ENCODE results near the gene PPP1R16B.
A peak's percentile ranks its signal among the peaks of the same experiment; 100 is the strongest.

Gene PPP1R16B

DNA sequence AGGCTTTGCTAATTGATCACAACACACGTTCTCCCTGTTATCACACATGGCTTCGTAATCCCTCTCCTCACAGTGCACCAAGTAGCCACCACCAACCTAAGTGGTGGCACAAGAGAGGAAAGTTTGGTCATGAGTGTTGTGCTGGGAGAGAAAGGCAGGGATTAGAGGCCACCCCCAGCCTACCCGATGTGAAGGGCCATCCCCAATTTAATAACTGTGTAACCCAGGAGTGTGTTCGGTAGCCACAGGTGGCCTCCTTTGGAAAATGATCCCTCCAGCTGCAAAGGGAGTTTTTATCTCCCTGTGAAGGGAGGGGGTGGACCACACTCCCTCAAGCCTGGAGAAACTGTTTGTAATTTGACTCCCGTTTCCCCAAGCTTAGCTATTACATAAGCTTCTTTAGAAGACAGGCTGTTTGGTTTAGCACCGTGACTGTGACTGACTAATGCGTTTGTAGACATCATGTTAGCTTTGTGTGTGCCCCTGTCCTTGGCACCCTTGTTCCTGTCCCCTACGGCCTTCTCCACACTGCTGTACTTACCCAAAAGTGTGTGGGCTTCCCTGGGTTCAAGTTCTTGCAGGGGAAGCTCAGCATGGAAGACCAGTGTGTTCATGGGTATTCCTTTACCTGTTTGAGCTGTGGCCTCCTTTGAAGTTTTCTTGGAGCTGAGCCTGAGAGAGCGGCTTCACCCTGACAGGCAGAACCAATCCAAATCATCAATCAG, 20.6 kb downstream of the PPP1R16B start:
- TF ChIP-seq, protein P1, sequence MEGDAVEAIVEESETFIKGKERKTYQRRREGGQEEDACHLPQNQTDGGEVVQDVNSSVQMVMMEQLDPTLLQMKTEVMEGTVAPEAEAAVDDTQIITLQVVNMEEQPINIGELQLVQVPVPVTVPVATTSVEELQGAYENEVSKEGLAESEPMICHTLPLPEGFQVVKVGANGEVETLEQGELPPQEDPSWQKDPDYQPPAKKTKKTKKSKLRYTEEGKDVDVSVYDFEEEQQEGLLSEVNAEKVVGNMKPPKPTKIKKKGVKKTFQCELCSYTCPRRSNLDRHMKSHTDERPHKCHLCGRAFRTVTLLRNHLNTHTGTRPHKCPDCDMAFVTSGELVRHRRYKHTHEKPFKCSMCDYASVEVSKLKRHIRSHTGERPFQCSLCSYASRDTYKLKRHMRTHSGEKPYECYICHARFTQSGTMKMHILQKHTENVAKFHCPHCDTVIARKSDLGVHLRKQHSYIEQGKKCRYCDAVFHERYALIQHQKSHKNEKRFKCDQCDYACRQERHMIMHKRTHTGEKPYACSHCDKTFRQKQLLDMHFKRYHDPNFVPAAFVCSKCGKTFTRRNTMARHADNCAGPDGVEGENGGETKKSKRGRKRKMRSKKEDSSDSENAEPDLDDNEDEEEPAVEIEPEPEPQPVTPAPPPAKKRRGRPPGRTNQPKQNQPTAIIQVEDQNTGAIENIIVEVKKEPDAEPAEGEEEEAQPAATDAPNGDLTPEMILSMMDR (conservative IDR thresholded peaks at IDR 0.05; ENCODE audit: low read depth, low read length), result no peak
- no peak overlapping the region for H3K4me3 ChIP-seq (ENCODE audit: low read depth, low read length)
- DNase-seq (ENCODE audit: low read depth), result peak; percentile 86

DNA sequence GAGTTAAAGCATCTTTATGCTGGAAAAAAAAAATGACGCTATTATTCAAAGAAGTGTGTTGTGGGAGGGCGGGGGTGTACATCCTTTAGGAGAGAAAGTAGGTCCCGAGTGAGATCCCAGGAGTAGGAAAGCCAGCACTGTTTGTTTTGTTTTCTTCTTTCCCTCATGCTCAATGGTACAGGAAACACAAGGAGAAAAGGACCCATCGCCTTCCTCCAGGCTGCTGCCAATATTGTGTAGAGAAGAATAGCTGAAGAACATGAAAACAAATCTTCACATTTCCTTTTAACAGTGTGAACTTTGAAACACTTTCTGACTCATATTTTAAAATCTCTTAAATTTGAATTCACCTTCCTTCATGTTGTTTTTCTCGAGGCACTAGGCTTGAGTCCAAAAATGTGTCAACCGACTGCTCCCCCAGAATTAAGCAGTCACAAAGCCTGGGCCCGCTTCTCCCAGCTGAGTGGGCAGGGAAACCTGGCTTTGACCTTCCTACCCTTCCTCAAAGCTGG, 22.3 kb downstream of the PPP1R16B start:
- TF ChIP-seq, protein P1 (conservative IDR thresholded peaks at IDR 0.05; ENCODE audit: low read depth, low read length), result no peak
- H3K4me3 ChIP-seq (ENCODE audit: low read depth, low read length), result no peak overlapping the region
- peak; percentile 5 for DNase-seq (ENCODE audit: low read depth)

DNA sequence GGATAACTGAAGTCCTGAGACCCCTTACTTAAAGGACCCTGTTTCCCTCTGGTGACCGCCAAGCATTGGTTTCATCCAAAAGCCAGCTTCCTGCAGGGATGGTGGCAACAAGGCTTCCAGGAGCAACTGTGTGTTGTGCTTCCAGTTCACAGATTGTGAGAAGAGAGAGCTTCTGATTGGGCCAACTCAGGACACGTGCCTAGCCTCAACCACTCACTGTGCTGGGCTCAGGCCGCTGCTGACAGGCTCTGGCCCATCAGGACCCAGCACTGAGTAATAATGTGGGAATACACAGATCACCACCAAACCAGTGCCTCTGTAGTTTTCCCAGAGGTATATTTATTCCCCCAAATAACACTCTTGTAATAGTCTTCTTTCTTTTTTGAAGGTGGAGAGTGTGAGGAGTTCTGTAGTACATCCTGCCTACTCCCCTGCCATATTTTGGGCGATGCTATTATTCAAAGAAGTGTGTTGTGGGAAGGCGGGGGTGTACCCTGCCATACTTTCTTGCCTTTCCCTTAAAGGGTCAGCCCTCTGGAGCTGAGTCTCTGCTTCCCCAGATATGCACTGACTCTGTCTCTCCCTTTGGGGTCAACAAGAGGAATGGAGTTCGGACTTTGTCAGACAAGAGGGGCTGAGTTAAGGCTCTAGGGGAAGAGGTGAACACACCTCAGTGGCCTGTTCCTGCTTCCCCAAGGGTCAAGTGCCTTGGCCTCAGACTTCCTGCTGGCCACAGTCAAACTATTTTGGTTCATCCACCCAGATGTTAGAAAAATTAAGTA, 23.2 kb downstream of the PPP1R16B start:
- no peak for DNase-seq (ENCODE audit: low read depth)
- TF ChIP-seq, protein P1 (conservative IDR thresholded peaks at IDR 0.05; ENCODE audit: low read depth, low read length), result no peak
- no peak overlapping the region for H3K4me3 ChIP-seq (ENCODE audit: low read depth, low read length)

DNA sequence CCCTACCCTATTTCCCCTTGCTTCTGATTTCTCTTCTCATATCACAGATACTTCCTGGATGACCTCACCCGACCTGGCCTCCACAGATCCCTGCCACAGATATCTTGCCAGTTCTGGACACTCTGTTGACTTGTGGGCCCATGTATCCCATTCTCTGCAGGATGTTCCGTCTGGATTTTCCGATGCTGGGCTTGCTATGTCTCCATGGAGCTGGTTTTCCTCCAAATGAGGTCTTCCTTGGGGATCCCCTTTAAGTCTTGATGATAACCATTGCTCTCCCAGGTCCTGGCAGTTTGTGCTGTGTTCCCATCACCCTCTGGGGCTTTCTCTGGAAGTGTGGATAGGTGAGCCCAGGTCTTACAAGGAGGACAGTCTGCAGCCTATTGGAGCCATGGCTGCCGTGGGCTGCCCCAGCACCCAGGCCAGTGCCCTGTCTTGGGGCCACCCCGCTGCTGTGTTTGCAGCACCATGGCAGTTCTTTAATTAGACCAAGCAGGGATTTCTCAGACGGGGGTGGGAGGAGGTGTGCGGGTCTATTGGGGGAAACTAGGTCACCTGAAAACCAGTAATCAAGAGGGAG, 23.9 kb downstream of the PPP1R16B start:
- H3K4me3 ChIP-seq (ENCODE audit: low read depth, low read length), result no peak overlapping the region
- TF ChIP-seq, protein P1 (conservative IDR thresholded peaks at IDR 0.05; ENCODE audit: low read depth, low read length), result no peak
- DNase-seq (ENCODE audit: low read depth), result no peak

DNA sequence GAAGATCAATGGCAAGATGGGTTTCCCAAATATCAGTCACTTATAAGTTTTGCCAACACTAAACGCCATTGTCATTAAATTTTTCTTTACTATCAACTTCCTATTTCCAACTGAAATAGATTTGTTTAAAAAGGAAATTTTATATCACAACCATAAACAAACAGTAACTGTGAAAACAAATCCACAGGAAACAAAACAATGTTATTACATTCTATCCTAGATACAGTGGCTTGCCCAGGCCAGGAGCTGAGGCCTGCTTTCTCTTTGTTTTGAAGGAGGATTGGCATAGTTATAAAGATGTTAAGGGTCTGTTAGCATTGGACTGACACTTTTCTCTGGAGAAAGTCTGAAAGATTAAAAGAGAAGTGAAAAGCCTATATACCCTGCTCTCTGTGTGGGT, 24.9 kb downstream of the PPP1R16B start:
- DNase-seq (ENCODE audit: low read depth), result no peak
- no peak overlapping the region for H3K4me3 ChIP-seq (ENCODE audit: low read depth, low read length)
- TF ChIP-seq, protein P1 (conservative IDR thresholded peaks at IDR 0.05; ENCODE audit: low read depth, low read length), result no peak

DNA sequence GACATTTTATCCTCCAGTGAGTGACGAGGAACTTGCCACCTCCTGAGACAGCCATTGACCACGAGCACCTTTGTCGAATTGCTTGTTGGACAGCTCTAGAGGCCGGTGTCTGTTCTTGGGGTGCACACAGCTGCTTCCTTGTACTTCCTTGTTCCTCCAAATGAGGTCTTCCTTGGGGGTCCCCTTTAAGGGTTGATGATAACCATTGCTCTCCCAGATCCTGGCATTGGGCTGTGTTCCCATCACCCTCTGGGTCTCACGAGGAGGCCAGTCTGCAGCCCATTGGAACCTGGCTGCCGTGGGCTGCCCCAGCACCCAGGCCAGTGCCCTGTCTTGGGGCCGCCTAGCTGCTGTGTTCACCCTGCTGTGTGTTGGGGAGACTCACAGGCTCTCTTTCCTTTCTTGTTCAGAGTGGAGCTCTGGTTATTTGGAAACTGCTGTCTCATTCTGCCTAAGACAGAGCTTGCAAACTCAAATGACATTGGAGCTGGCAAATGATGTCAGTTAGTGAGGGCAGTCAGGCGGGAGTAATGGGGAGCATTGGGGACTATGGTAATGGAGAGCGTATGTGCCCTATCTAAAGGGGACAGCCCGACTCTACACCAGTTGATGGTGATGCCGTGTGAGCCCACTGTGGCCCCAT, 25.7 kb downstream of the PPP1R16B start:
- no peak overlapping the region for H3K4me3 ChIP-seq (ENCODE audit: low read depth, low read length)
- no peak for DNase-seq (ENCODE audit: low read depth)

More for the DNA sequence above, 25.7 kb downstream of the PPP1R16B start:
- TF ChIP-seq, protein P1 (conservative IDR thresholded peaks at IDR 0.05; ENCODE audit: low read depth, low read length), result no peak
